HEK293T (cell line): ENCODE measurements around the gene SDC4.

Experiments used
- BHLHE40 ChIP-seq: fragments of 450-650 bp; IDR thresholded peaks from 2 replicates; pipeline ENCODE4 v1.6.1; 2016; ENCODE audit warnings: mild to moderate bottlenecking, moderate library complexity, borderline replicate concordance
- ELF4 ChIP-seq: fragments of 450-650 bp; IDR thresholded peaks from 2 replicates; pipeline ENCODE4 v1.6.1; 2017; ENCODE audit warnings: antibody characterized with exemption
- FOXM1 ChIP-seq: fragments of 450-650 bp; IDR thresholded peaks from 2 replicates; pipeline ENCODE4 v1.6.1; 2017; ENCODE audit warnings: mild to moderate bottlenecking, borderline replicate concordance
- HDGF ChIP-seq: fragments of 450-650 bp; IDR thresholded peaks from 2 replicates; pipeline ENCODE4 v1.6.1; 2017; ENCODE audit warnings: antibody characterized with exemption, borderline replicate concordance
- SUZ12 ChIP-seq: fragments of 450-650 bp; IDR thresholded peaks from 2 replicates; pipeline ENCODE4 v1.6.1; 2016; ENCODE audit warnings: mild to moderate bottlenecking
- TARDBP ChIP-seq: fragments of 450-650 bp; IDR thresholded peaks from 2 replicates; pipeline ENCODE4 v1.6.1; 2016
- TF ChIP-seq, protein P1 (sequence below): fragments of 450-650 bp; IDR thresholded peaks from 2 replicates; pipeline ENCODE4 v1.6.1; 2016

DNA sequence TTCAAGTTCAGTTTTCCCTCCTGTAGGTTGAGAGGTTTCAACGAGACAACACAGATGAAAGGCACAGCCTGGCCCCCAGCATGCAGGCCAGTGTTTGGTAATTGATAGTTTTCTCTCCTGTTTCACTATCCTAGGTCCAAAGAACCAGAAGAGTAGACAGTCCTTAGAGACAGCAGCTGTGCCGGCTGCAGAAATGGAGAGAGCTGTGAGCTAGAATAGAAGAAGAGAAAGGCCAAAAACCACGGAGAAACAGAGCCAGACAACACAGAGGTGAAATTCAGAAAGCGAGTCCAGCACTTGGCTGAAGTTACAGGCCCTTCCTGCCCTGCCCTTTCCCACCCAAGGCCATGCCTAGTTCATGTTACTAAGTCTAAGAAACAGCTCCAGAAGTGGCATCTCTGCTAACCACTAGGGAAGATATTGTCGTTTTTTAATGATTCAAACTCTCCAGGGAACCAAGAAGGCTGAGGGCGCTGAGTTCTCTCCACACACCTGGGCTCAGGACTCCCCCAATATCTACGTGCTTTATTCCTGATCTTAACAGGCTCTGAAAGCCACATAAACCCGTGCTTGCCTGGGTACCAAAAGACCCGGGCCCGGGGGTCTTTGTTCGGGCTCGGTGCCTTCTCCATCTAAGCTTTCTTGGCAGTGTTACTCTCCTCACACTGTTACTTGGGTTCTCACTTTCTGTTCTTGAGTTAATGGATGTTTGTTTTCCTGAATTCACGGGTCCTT, 58.1 kb downstream of the SDC4 start:
- no peak for TF ChIP-seq SUZ12
- no peak for TF ChIP-seq FOXM1
- no peak for TF ChIP-seq BHLHE40
- no peak for TF ChIP-seq ELF4
- TF ChIP-seq, protein P1, sequence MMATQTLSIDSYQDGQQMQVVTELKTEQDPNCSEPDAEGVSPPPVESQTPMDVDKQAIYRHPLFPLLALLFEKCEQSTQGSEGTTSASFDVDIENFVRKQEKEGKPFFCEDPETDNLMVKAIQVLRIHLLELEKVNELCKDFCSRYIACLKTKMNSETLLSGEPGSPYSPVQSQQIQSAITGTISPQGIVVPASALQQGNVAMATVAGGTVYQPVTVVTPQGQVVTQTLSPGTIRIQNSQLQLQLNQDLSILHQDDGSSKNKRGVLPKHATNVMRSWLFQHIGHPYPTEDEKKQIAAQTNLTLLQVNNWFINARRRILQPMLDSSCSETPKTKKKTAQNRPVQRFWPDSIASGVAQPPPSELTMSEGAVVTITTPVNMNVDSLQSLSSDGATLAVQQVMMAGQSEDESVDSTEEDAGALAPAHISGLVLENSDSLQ: no peak
- TF ChIP-seq TARDBP: no peak
- TF ChIP-seq HDGF: no peak
